Suppressor macrophage treated with lipopolysaccharide for 1 hour (primary cell): Measurements from ENCODE around the gene WSB1.
A peak's percentile ranks its signal among the peaks of the same experiment; 100 is the strongest.

Source experiments
- DNase-seq, 3 donors: peaks; one replicate each; pipeline ENCODE4 v3.0.0-alpha.2; 2020 to 2022

The WSB1 gene

DNA sequence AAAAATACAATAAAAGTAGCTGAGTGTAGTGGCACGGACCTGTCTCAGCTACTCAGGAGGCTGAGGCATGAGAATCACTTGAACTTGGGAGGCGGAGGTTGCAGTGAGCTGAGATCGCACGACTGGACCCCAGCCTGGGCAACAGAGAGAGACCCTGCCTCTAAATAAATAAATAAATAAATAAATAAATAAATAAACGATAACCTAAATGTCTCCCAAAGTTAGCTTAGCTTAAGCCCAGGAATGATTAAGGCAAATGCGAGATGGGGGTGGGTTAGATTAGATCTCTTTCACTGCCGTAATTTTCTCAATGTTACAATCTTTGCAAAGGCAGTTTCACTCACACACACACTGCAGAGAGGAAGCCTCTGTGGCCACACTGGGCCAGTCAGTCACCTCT lies 46.7 kb downstream of the WSB1 start:
- no peak for DNase-seq

DNA sequence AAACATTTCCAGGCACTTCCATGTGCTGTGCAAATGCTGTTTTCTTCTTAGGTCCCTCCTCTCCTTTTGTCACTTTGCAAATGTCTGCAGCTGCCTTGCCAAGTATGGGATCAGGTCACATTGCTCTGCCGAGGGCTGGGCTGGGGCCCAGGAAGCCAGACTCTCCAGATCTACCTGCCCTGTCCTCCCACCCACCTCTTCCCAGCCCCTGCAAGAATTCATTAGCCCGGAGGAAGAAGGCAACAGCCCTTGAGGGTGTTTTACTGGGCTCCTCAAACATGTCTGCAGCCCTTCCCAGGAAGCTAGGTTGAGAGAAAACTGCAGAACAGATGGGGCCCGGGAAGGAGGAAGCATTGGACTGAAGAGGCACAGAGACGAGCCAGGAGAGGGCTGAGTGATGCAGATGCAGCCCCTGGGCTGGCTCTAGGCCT lies 47.1 kb downstream of the WSB1 start:
- DNase-seq = no peak

DNA sequence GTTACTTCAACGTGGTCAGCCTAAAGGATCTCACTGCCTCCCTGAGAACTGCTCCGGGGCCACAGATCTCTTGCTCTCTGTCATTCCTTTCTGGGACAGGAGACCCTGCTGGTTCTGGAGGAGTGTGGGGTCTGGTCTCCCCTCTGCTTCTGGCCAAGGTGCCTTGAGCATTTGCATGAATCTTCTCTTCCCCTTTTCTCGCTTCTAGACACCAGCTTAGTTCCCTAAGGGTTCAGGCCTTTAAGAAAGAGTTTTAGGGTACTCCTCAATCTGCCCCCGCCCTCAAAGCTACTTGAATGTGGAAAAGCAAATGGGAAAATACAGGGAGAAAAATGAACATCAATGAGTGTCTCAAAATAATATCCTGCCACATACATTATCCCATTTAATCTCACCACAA lies 48.1 kb downstream of the WSB1 start:
- DNase-seq = no peak

DNA sequence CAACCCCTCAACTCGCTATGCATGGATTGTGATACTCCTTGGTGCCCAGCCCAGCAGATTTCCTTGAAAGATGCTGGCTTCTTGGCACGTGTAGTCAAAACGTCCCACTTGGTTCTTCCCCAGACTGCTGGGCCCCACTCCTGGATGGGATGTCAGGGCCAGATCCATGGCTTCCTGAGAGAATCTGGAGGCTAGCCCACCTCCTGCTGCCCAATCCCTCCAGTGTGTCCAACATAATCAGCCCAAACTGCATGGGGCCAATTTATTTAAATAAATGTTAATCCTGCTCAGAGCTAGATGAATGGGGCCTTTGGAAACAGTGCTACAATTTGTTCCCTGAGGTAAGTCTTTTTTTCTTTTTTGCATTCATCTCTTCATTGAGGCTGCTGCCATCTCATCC lies 49.4 kb downstream of the WSB1 start:
- no peak for DNase-seq

DNA sequence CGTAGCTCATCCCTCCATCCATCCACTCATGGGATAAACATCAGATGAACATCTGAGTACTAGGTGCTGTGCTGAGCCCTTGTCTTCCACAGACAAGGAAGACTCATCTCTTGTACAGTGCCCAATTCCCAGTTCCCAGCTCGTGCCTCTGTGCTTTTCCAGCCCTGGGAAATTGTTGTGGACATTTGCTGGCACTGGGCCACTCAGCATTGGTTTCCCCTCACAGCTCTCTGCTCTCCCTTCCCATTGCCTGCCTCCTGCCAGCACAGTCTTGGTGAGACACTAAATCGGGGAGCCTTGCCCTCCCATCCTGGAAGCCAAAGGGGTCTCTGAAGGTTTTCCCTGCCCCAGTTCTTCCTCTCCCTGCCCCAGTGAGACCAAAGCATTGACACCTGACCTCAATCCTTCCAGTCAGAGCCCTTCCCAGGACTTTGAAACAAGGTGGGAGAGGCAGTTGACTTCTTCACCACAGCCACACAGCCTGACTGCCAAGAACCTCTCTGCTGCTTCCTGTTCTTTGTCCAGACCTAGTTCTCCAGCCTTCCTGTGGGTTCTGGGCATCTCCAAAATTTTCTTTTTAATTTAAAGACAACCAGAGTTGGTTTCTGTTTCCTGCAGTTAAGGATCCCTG lies 50.2 kb downstream of the WSB1 start:
- no peak for DNase-seq

DNA sequence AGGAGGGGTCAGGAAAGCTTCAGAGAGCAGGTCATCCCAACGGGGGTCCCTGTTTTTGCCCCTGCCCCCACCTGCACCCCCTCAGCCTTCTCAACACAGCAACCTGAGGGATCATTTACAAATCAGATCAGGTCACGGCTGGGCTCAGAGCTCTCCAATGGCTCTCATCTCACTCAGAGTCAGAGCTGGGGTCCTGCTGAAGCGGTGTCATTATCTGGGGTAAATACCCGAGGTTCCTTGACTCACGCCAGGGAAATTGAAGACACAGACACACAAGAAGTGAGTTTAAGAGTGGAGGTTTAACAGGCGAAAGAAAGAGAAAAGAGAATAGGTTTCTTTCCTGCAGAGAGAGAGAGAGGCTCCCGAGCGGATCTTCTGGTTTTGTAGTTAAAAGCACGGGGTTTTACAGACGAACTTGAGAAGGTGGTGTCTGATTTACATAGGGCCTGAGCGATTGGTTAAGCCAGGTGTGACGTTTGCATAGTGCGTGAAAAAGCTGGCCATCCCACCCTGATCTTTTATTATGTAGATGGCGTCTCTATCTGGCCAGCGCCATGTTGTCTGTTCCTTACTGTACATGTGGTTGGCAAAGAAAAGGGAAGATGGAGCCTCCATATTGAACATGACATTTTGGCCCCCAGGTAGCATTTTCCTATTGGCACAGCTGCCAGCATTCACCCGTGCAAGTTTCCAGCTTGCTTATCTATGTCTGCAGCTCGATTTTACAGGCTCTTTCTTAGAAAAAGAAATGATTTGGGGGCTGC lies 51.4 kb downstream of the WSB1 start:
- no peak for DNase-seq

DNA sequence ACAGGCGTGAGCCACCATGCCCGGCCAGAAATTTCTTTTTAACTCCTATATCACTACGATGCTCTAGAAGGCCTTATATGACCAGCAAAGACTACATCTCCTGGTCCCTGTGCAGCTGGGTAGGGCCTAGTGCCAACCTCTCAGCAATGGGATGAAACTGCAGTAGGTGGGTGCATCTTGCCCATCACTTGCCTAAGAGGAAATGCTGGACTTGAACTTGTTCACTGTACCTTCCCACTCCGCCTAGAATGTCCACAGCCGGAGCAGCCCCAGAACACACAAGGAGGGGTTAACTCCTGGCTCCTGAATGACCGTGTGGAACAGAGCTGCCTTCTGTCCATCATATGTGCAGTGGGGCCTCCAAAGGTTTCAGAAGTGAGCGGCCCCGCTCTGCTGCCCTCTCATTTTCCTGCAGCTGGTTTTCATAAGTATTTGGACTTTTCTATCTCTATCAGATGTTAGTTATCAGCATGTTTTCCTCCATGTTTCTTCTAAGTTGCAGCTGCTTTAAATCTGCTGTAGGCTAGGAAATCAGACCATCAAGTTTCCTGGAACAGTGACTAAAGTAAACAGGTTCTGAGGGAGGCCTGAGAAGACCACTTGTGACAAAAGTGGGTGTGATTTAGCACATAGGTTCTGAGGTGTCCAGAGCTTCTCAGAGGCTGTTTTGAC lies 52.5 kb downstream of the WSB1 start:
- no peak for DNase-seq

DNA sequence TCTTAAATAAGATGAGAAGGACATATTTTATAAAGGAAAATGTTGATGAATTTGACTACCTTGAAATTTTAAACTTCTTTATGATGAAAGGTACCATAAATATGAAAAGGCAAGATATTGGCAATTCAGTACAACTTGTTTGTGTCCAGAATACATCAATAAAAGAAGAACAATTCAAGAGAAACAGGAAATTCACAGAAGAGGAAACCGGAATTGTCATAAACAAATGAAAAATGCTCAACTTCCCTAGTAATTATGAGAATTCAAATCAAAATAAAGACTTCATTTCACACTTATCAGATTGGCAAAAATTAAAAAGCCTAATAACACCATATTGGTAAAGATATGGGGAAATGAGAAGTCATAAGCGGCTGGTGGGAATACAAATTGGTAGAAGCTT lies 54.3 kb downstream of the WSB1 start:
- peak in 2 of 3 donors; percentile 35 to 40 for DNase-seq

DNA sequence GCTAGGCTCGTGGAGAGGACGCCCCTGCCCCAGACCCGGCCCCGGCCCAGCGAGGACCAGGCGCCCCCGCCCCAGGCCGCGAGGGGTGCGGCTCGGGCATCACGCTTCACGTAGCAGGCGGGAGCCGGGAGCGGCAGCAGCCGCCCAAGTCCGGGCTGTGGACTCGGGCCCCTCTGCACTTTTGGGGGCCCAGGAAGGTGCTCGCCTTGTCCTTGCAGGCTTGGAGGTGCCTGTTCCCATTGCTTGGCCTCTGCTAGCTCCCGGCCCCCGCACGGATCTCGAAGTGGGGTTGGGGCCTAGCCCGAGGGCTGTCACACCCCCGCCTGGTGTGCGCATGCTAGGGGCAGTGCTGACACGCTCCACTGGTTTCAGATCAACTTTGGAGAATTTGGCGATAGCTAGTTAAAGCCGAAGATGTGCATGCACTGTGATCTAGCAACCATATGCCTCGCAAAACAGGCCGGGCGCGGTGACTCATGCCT lies 55.7 kb downstream of the WSB1 start:
- no peak for DNase-seq

DNA sequence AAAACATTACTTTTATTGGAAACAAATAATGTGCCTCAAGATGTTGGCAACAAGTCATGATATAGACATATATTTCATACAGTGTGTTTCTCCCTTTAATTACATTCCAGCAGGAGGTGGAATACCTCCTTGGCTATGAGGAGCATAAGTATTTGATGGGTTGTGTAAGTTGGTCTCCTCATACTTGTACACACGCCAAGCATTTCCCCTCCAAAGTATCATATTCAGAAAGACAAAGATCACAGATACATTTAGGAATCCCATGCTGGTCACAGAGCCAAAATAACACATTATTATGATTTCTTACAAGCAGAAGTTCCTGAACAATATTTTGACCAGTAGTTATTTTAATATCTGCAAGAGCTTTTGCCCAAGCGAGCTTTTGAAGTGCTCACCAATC lies 57.8 kb downstream of the WSB1 start:
- no peak for DNase-seq

DNA sequence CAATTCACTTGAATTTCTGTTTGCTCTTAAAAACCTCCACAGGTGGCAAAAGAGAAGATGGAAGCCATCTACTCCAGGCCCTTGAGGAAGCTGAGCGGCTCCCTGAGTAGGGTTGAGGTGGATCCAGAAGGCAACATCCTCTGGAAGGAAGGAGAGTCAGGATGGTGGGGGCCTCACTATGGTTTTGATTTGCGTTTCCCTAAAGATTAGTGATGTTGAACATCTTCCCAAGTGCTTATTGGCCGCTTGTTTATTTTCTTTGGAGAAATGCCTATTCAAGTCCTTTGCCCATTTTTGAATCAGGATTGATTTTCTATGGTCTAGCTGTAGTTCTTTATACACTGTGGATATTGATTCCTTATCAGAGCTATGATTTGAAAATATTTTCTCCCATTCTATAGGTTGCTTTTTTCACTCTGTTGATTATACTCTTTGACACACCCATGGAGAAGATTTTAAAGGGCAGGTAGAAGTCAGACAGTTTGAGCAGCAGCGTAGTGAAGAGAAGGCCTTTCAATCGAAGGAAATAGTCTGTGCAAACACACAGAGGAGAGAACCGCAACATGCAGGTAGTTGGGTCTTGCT lies 58.6 kb downstream of the WSB1 start:
- DNase-seq = no peak

DNA sequence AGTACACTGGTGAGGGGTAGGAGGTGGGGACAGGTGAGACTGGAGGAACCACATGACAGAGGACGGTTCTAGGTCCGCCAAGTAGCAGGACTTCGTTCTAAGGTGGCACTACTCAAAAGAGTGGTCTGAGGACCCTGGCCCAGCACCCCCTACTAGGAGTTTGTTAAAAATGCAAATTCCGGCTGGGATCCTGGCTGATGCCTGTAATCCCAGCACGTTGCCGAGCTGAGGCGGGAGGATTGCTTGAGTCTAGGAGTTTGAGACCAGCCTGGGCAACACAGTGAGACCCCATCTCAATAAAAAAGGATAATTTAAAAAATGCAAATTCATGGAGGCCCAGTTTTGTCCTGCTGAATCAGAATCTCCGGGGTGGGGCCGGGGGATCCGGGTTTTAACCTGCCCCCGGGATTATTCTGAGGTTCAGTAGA lies 59.1 kb downstream of the WSB1 start:
- DNase-seq = no peak

DNA sequence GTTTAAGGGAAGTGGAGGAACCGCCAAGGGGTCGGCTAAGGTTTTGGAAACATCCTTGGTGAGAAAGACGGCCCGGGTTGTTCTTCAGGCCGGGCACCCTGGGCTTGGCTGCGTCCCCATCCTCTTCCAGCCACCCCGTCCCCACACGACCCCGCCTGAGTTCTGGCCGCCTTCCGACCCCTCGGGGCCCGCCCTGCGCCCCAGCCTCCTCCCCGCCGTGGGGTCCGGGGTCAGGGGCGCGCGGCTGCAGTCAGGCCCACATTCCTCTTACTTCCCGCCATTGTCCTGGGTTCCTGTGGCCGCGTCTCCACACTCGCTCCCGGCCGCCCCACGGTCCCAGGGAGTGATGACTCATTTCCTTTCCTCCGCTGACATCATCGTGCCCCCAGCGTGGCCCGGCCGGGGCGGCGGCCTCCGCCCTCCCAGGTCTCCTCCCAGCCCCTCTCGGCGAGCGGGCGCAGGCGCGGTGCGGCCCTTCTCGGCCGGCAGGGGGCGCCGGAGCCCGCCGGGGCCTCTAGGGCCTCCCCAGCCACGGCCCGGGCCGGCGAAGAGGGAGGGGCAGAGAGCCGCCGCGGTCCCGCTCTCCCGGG lies 59.6 kb downstream of the WSB1 start:
- peak; percentile 96 to 98 (median 98) for DNase-seq

DNA sequence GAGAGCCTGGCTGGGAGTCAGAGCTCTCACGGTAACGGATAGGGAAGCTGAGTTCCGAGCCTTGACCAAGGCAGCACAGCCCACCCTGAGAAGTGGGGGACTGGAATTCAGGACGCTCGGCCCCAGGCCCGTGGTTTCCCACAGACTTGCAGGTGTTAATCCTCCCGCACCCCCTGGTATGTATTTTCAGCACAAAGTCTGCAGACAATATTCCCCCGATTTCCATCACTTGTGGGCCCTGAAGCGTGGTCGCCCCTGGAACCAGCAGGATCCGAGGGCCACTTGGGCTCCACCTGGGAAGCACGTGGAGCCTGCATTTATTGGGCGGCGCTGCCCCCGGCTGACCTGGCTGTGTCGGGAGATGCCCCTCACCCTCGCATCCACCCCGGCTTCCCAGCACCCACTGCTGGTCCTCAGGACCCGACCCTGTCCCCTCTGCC lies 60.2 kb downstream of the WSB1 start:
- no peak for DNase-seq

DNA sequence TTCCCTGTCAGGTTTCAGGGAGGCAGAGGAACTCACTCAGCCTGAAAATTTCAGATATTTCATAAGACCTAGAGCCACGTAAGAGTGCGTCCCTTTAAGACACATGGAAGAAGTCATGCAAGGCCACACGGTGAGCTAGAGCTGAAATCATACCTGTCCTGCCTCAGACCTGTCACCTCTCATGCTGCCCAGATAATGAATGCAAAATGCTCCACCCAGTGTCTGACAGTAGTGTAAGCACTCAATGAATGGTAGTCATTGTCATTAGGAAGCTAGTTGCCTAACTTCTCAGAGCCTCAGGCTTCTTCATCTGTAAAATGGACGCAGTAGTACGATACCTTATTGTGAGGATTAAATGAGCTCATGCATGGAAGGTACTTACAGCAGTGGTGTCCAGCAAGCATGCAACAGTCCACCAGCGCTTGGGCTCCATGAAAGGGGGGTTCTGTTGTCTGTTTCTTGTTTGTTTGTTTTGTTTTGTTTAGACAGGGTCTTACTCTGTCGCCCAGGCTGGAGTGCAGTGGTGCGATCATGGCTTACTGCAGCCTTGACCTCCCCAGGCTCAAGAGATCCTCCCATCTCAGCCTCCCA lies 60.7 kb downstream of the WSB1 start:
- DNase-seq = peak; percentile 44 to 60 (median 54)

DNA sequence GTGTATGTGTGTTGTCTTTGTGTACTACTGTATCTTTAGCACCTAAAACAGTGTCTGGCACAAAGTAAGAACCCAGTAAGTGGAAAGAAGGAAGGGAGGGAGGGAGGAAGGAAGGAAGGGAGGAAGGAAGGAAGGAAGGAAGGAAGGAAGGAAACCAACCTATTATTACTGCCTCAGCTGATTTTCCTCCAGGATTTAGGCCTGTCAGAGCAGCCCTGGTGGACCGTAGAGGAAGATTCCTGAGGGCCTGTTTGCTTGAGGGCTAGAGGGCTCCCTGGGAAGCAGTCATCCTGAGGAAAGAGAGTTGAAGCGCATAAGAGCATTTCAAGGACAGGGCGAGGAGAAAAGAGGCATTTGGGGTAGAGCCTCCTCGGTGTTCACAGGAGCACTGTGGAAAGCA lies 61.5 kb downstream of the WSB1 start:
- no peak for DNase-seq

DNA sequence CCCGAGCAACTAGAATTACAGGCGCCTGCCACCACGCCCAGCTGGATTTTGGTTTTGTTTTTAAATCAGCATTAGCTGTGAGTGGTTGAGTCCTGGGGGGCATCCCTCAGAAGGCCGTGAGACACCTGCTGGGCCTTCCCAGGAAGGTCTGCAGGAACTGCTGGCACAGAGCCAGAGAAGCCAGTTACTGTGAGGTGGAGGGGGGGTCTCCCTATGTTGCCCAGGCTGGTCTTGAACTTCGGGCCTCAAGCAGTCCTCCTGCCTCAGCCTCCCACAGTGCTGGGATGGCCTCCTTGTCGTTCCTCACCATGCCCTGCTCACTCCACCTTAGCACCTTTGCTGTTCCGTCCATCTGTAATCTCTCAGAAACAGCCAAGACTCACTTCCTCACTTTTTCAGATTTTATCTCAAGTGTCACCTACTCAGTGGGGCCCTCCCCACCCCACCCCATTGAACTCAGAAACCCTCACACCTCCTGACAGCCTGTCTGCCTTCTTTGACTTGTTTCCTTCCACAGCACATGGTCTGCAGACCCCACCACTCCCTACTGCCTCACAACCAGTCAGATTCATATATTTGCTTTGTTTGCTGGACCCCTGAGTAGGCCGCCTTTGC lies 62.3 kb downstream of the WSB1 start:
- no peak for DNase-seq

DNA sequence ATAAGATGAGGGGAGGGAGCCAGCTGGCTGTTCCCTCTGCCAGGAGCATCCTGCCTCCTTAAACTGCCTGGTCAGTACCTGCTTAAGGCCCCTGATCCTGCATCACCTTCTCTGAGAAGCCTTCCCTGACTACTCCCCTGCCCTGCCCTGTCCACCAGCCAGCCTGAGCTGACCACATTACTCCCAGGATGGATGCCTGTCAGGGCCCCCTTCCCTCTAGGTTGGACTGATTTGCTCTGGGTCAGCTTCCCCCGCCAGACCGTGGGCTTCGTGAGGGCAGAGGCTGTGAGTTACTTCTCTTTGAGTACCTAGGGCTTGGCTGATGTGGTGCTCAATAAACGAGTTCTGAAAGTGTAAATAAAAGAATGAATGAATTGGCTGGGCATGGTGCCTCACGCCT lies 63.3 kb downstream of the WSB1 start:
- DNase-seq = no peak

DNA sequence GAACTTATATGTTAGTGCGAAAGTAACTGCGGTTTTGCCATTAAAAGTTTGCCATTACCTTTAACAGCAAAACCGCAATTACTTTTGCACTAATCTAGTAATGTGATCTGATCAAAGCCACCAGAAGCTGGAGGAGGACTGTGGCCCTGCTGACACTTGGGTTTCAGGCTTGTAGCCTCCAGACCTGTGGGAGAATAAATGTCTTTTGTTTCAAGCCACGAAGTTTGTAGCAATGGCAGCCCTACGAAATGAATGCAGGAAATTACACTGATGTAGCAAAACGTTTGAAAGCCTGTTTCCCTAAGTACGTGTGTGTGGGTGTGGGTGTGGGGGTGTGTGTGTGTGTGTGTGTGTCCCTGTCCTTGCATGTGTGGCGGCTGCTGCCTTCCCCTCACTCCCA lies 66.6 kb downstream of the WSB1 start:
- DNase-seq = peak in 2 of 3 donors; percentile 43 to 48

DNA sequence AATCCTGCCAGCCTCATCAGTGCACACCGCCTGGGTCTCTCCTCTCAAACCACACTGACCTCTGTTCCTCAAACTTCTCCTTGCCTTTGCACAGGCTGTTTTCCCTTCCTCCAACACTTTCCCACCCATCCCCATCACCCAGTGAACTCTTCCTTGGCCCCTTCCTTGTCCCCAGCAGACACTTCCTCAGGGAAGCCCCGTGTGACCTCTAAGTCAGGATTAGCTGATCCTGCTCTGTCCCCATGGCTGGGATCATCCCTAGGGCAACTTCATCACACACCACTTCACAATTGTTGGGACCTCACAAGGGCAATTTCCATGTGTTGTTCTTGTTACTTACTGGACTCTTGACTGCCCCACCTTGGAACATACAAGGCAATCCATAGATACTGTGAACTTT lies 67.8 kb downstream of the WSB1 start:
- no peak for DNase-seq

DNA sequence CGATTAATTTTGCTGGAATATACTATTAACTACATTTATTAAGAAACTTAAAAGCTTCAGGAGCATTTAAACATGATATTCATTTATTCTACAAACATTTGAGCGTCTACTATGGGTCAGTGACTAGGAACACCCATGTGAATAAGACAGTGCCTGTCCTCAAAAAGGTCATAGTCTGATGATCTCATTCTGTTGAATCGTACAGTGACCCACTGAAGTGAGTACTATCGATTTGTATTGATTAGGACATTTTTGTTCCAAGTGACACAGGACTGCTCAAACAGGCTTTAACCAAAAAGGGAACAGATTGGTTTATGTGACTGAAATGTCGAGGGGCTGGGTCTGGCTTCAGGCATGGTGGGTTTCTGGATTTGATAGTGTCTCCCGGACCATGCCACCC lies 68.6 kb downstream of the WSB1 start:
- DNase-seq = no peak

DNA sequence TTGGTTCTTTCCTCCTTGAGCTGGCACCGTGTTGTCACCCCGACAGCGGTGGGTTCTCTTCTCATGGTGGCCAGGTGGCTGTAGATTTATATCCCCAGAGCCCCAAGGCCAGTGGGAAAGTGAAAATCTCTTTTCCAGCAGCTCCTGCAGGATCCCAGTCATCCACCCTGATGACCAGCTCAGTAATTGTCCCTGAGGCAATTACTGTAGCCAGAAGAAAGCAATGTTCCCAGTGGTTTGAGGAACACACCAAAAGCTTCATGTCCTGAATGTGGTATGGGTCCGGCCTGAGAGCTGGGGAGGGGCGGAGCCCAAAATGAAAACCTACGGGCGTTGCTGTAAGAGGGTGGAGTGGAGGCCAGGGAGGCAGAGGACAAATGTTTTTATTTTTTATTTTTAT lies 69.0 kb downstream of the WSB1 start:
- DNase-seq = no peak
